Endothelial cell of umbilical vein (primary cell): ENCODE measurements around the gene PPP1CA. TPM values are rescaled to one million over a fixed set of nuclear protein-coding genes. Genes with fewer than 3 reads are reported as not detected.

Experiments
- BruUV-seq: library from RNA; stranded (reverse); fragments of 400-500 nt; replicated peaks from 2 replicates; lab custom pipeline; 2021; lab: Mats Ljungman, UMichigan
- CTCF ChIA-PET: fragments of 300-600, 350-600 bp; sonication (Branson Sonifier 250); formaldehyde crosslinking; loops from one replicate; lab custom pipeline; 2021; ENCODE audit warnings: antibody characterized with exemption, inconsistent platforms; lab: Charles Lee
- POLR2A ChIA-PET: fragments of 300-600, 350-600 bp; sonication (Branson Sonifier 250); formaldehyde crosslinking; loops from one replicate; lab custom pipeline; 2021; ENCODE audit warnings: antibody characterized with exemption, inconsistent platforms; lab: Charles Lee
- DNase-seq: peaks from one replicate; pipeline ENCODE4 v3.0.0-alpha.2; 2011; ENCODE audit warnings: low read depth, low spot score
- FAIRE-seq: peaks from 2 replicates; lab custom pipeline; 2011; peaks lifted over from hg19 to GRCh38; lab: Jason Lieb, UNC
- H2AFZ ChIP-seq: 2 replicates; pipeline ENCODE4 v1.6.0; 2012; ENCODE audit warnings: low read depth, low read length, control low read depth, inconsistent platforms
- H3K27ac ChIP-seq: 2 replicates; pipeline ENCODE4 v1.5.1; 2011; ENCODE audit warnings: low read depth, mild to moderate bottlenecking, control low read depth, low read length, moderate library complexity; ENCODE audit not compliant: insufficient read depth
- H3K27me3 ChIP-seq, 2 experiments: 2 replicates each; pipeline versions ENCODE4 v1.6.0 to v1.6.1; 2011; ENCODE audit warnings: low read length in 2 of 2, mixed read lengths in 1 of 2; ENCODE audit not compliant: control insufficient read depth in 2 of 2, insufficient read depth in 2 of 2
- H3K36me3 ChIP-seq, 2 experiments: 2 replicates in 1 of 2; 3 replicates in 1 of 2; pipeline ENCODE4 v1.5.1; 2011; ENCODE audit warnings: low read length in 2 of 2, mild to moderate bottlenecking in 1 of 2, moderate library complexity in 1 of 2; ENCODE audit not compliant: control insufficient read depth in 2 of 2, insufficient read depth in 2 of 2; ENCODE audit errors: extremely low read depth in 1 of 2
- H3K4me1 ChIP-seq: 3 replicates; pipeline ENCODE4 v1.5.1; 2011; ENCODE audit warnings: mild to moderate bottlenecking, low read length; ENCODE audit not compliant: control insufficient read depth, insufficient read depth; ENCODE audit errors: extremely low read depth
- H3K4me2 ChIP-seq: 2 replicates; pipeline ENCODE4 v1.6.1; 2011; ENCODE audit warnings: low read length, control low read depth, mixed read lengths; ENCODE audit not compliant: insufficient read depth
- H3K4me3 ChIP-seq, 3 experiments: fragments of 200-600 bp in 1 of 3; sonication (generic), shearing (Covaris generic) in 1 of 3; replicated peaks in 1 of 3; 2 replicates each; pipeline ENCODE4 v1.5.1; 2011 to 2016; ENCODE audit warnings: control low read depth in 3 of 3, low read length in 3 of 3, mild to moderate bottlenecking in 2 of 3, inconsistent platforms in 1 of 3, low read depth in 1 of 3, moderate library complexity in 1 of 3; ENCODE audit not compliant: insufficient read depth in 1 of 3
- H3K79me2 ChIP-seq: 2 replicates; pipeline ENCODE4 v1.6.0; 2012; ENCODE audit warnings: low read length, inconsistent platforms; ENCODE audit not compliant: control insufficient read depth, insufficient read depth
- H3K9ac ChIP-seq: replicated peaks from 2 replicates; pipeline ENCODE3; 2011; ENCODE audit warnings: low read length, control low read depth; ENCODE audit not compliant: insufficient read depth; ENCODE audit errors: extremely low read depth
- H3K9me1 ChIP-seq: replicated peaks from 3 replicates; pipeline ENCODE4 v1.6.0; 2011; ENCODE audit warnings: mild to moderate bottlenecking, low read length; ENCODE audit not compliant: control insufficient read depth, insufficient read depth; ENCODE audit errors: extremely low read depth
- H3K9me3 ChIP-seq: replicated peaks from 2 replicates; pipeline ENCODE4 v1.5.1; 2012; ENCODE audit warnings: low read length, inconsistent platforms; ENCODE audit not compliant: control insufficient read depth, insufficient read depth
- H4K20me1 ChIP-seq: replicated peaks from 2 replicates; pipeline ENCODE3; 2011; ENCODE audit warnings: mild to moderate bottlenecking, low read length; ENCODE audit not compliant: control insufficient read depth, insufficient read depth; ENCODE audit errors: extremely low read depth
- EZH2 ChIP-seq: IDR thresholded peaks from 2 replicates; pipeline ENCODE4 v1.6.1; 2012; ENCODE audit warnings: borderline replicate concordance, low read depth, mild to moderate bottlenecking, moderate library complexity, low read length, inconsistent platforms; ENCODE audit not compliant: severe bottlenecking
- FOS ChIP-seq: IDR thresholded peaks from 2 replicates; pipeline ENCODE4 v1.6.1; 2011; ENCODE audit warnings: mild to moderate bottlenecking, low read length, moderate library complexity, borderline replicate concordance; ENCODE audit not compliant: insufficient read depth
- GATA2 ChIP-seq: IDR thresholded peaks from 2 replicates; pipeline ENCODE4 v1.7.0; 2011; ENCODE audit warnings: low read depth, mild to moderate bottlenecking, moderate library complexity, mixed read lengths, low read length; ENCODE audit not compliant: insufficient read length, insufficient read depth
- JUN ChIP-seq: IDR thresholded peaks from 2 replicates; pipeline ENCODE4 v1.6.1; 2011; ENCODE audit warnings: borderline replicate concordance, low read depth; ENCODE audit not compliant: insufficient read length, insufficient read depth
- MAX ChIP-seq: IDR thresholded peaks from 2 replicates; pipeline ENCODE4 v1.6.1; 2011; ENCODE audit not compliant: insufficient read depth, insufficient read length
- MYC ChIP-seq: IDR thresholded peaks from one replicate; pipeline ENCODE4 v1.6.1; 2011; ENCODE audit warnings: mild to moderate bottlenecking, low read depth, low read length
- POLR2A ChIP-seq: IDR thresholded peaks from 2 replicates; pipeline ENCODE4 v1.6.1; 2012; ENCODE audit warnings: low read depth, mild to moderate bottlenecking, control low read depth, low read length
- POLR2AphosphoS5 ChIP-seq: IDR thresholded peaks from 2 replicates; pipeline ENCODE4 v1.6.1; 2012; ENCODE audit warnings: low read depth, mild to moderate bottlenecking, control low read depth, low read length, moderate library complexity; ENCODE audit not compliant: insufficient read depth
- dilution Hi-C: fragments of 300-500 bp; cut with MboI; formaldehyde crosslinking; loops from one replicate; pipeline ENCODE4 v1.15.0; 2019; ENCODE audit warnings: low sequenced_read_pairs; ENCODE audit not compliant: extremely low pct_ligation_motif_present
- intact Hi-C: fragments of 100-400 bp; cut with micrococcal nuclease; formaldehyde crosslinking; loops from one replicate; pipeline ENCODE4 v1.10.0; 2022
- polyA plus RNA-seq, 4 experiments: library from polyadenylated mRNA; depleted of rRNA in 3 of 4; stranded (reverse) in 3 of 4; unstranded in 1 of 4; fragments of >200 nt; gene quantifications; 2 replicates each; pipeline versions ENCODE4 v1.2.1 to v1.2.3, GENCODE V29; 2011 to 2012; ENCODE audit warnings: missing spikeins in 1 of 4
- total RNA-seq: library from RNA; stranded (reverse); gene quantifications from 2 replicates; pipeline ENCODE4 v1.2.3, GENCODE V29; 2021
- TF ChIP-seq, protein P1 (sequence below), 2 donors: IDR thresholded peaks; 1 replicate in 1 of 2; 2 replicates in 1 of 2; pipeline ENCODE4 v1.5.1; 2011; ENCODE audit warnings: low read length in 2 of 2, mild to moderate bottlenecking in 2 of 2, moderate library complexity in 2 of 2, control low read depth in 1 of 2, inconsistent platforms in 1 of 2, low read depth in 1 of 2; ENCODE audit not compliant: insufficient read depth in 1 of 2; ENCODE audit errors: extremely low read depth in 1 of 2

The PPP1CA gene
- total and polyA plus RNA-seq, 2 donors (not counting 3 experiments of a cell fraction or from before 2014, with no cell fraction given) = 192 to 419 TPM

DNA sequence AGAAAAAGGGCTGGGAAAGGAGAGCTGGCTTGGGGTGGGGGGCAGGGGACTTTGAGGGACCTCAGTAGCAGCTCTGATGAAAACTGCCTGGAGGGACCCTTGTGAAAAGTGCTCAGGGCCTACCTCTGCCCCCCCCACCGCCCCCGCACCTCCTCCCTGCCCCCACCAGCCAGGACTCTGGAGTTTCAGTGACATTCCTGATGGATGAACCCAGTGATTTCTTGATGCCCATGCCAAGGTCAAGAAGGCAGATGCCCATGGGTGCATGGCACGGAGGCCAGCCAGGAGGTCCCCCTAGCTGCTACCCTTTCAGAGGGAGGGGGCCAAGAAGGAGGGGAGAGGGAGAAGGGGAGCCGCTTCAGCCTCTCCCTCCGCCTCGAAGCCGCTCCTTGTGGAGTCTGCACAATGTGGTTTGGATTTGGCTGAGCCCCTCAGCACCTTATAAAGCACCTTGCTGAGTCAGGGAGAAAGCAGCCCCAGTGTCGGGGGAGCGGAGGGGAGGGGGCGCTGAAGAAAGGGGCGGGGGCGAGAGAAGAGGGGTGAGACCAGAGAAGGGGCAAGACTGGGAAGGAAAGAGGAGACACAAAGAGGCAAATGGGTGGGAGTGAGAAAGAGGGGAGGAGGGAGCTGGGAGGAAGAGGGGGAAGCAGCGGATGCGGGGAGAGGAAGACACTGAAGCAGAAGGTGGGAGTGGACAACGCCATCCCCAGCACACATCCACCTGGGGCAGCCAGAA lies 26.2 kb downstream of the PPP1CA start:
- CTCF ChIA-PET = interaction anchor here (0.7 to 19.7 kb wide), 4 partner anchors 17 to 208 kb away, joined by 4 to 1051 read pairs (median 38); partner anchors contain the start of genes GSTP1, POLD4 and RAD9A

More for the DNA sequence above, 26.2 kb downstream of the PPP1CA start:
- H3K79me2 ChIP-seq = peaks cover 14% of the 10 kb centered on the region
- no peak overlapping the region for H3K9ac ChIP-seq
- no peak for FAIRE-seq
- no peaks in the 10 kb centered on the region for H4K20me1 ChIP-seq
- no peaks in the 10 kb centered on the region for H3K9me1 ChIP-seq
- no peak for TF ChIP-seq FOS
- no peak for TF ChIP-seq MYC
- TF ChIP-seq EZH2 = no peak
- no peak for TF ChIP-seq JUN
- no peak for TF ChIP-seq MAX
- TF ChIP-seq, protein P1, sequence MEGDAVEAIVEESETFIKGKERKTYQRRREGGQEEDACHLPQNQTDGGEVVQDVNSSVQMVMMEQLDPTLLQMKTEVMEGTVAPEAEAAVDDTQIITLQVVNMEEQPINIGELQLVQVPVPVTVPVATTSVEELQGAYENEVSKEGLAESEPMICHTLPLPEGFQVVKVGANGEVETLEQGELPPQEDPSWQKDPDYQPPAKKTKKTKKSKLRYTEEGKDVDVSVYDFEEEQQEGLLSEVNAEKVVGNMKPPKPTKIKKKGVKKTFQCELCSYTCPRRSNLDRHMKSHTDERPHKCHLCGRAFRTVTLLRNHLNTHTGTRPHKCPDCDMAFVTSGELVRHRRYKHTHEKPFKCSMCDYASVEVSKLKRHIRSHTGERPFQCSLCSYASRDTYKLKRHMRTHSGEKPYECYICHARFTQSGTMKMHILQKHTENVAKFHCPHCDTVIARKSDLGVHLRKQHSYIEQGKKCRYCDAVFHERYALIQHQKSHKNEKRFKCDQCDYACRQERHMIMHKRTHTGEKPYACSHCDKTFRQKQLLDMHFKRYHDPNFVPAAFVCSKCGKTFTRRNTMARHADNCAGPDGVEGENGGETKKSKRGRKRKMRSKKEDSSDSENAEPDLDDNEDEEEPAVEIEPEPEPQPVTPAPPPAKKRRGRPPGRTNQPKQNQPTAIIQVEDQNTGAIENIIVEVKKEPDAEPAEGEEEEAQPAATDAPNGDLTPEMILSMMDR (IDR thresholded peaks at IDR 0.05; ENCODE audit: extremely low read depth in 1 of 2, insufficient read depth in 1 of 2, low read depth in 1 of 2, low read length in 2 of 2) = no peak
- TF ChIP-seq POLR2AphosphoS5 = no peak
- no peak for TF ChIP-seq POLR2A
- no peak for TF ChIP-seq GATA2
- no peaks in the 10 kb centered on the region for H3K36me3 ChIP-seq
- no peak overlapping the region for H2AFZ ChIP-seq
- peaks cover 0 to 3% of the 10 kb centered on the region in 2 experiments for H3K27me3 ChIP-seq
- no peak overlapping the region for H3K4me2 ChIP-seq
- H3K4me3 ChIP-seq = no peak overlapping the region
- H3K4me1 ChIP-seq = peaks cover 25% of the 10 kb centered on the region
- intact Hi-C loops = no loop called here
- no peaks in the 10 kb centered on the region for H3K9me3 ChIP-seq
- BruUV-seq = no TSS peak
- dilution Hi-C loops = no loop called here
- POLR2A ChIA-PET = interaction anchor here (0.7 to 0.8 kb wide), 2 partner anchors 18 to 208 kb away, joined by 4 to 12 read pairs; no protein-coding TSS in a partner anchor
- DNase-seq = no peak
- H3K27ac ChIP-seq = no peak overlapping the region
